ENCODE data around the gene PSMF1. TPM values are rescaled to one million over a fixed set of nuclear protein-coding genes. Genes with fewer than 3 reads are reported as not detected.

Gene PSMF1
- total and polyA plus RNA-seq, 2 of the 13 experiments (the other 11 are each of a cell fraction or from before 2014, with no cell fraction given), result 82.5 to 86.0 TPM

DNA sequence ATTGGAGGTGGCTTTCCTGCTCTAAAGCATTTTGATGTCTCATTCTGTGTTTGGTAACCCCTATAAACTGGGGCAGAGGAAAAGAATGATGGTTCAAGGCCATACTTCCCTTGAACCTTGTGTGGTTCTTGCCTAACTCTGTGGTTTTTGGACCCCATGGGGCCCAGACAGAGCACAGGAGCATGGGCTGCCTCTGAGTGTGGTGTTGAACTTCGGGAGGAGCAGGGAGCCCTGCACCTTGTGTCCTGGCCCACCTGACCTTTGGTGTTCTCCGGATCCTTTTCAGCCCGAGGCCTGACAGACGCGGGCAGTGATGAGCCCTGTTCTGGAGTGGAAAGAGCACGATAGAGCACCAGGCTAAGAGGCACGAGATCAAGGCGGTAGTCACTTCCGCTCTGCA, 47.5 kb downstream of the PSMF1 start (continued):
- TF ChIP-seq ZNF296 (CRISPR knock-in tag; conservative IDR thresholded peaks at IDR 0.05) (no peak), NRL (CRISPR knock-in tag; IDR thresholded peaks at IDR 0.05; ENCODE audit: borderline replicate concordance) (0 out of 2 replicates have a peak, but pooled peaks have one; percentile 51), SRY (CRISPR knock-in tag; IDR thresholded peaks at IDR 0.05) (no peak), FOXK2 (IDR thresholded peaks at IDR 0.05) (no peak), SUZ12 (IDR thresholded peaks at IDR 0.05; ENCODE audit: low read depth, low read length) (no peak), CHD2 (IDR thresholded peaks at IDR 0.05; ENCODE audit: low read depth, low read length) (no peak), ZNF354B (CRISPR knock-in tag; IDR thresholded peaks at IDR 0.05) (0 out of 2 replicates have a peak, but pooled peaks have one; percentile 36), ZNF660 (CRISPR knock-in tag; IDR thresholded peaks at IDR 0.05; ENCODE audit: borderline replicate concordance, low read depth) (no peak), ESRRA (CRISPR knock-in tag; IDR thresholded peaks at IDR 0.05; ENCODE audit: low read depth) (peak; percentile 67; the same call in 1 of the 2 replicates), FOXJ3 (CRISPR knock-in tag; IDR thresholded peaks at IDR 0.05; ENCODE audit: borderline replicate concordance) (no peak), NR3C1 (CRISPR knock-in tag; IDR thresholded peaks at IDR 0.05) (no peak)
- TF ChIP-seq, protein P1, sequence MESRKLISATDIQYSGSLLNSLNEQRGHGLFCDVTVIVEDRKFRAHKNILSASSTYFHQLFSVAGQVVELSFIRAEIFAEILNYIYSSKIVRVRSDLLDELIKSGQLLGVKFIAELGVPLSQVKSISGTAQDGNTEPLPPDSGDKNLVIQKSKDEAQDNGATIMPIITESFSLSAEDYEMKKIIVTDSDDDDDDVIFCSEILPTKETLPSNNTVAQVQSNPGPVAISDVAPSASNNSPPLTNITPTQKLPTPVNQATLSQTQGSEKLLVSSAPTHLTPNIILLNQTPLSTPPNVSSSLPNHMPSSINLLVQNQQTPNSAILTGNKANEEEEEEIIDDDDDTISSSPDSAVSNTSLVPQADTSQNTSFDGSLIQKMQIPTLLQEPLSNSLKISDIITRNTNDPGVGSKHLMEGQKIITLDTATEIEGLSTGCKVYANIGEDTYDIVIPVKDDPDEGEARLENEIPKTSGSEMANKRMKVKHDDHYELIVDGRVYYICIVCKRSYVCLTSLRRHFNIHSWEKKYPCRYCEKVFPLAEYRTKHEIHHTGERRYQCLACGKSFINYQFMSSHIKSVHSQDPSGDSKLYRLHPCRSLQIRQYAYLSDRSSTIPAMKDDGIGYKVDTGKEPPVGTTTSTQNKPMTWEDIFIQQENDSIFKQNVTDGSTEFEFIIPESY (CRISPR knock-in tag; IDR thresholded peaks at IDR 0.05), result peak; percentile 35; the same call in 1 of the 2 replicates
- TF ChIP-seq, protein P2, sequence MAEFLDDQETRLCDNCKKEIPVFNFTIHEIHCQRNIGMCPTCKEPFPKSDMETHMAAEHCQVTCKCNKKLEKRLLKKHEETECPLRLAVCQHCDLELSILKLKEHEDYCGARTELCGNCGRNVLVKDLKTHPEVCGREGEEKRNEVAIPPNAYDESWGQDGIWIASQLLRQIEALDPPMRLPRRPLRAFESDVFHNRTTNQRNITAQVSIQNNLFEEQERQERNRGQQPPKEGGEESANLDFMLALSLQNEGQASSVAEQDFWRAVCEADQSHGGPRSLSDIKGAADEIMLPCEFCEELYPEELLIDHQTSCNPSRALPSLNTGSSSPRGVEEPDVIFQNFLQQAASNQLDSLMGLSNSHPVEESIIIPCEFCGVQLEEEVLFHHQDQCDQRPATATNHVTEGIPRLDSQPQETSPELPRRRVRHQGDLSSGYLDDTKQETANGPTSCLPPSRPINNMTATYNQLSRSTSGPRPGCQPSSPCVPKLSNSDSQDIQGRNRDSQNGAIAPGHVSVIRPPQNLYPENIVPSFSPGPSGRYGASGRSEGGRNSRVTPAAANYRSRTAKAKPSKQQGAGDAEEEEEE (CRISPR knock-in tag; IDR thresholded peaks at IDR 0.05; ENCODE audit: borderline replicate concordance), result 0 out of 2 replicates have a peak, but pooled peaks have one; percentile 69
- TF ChIP-seq, protein P3, sequence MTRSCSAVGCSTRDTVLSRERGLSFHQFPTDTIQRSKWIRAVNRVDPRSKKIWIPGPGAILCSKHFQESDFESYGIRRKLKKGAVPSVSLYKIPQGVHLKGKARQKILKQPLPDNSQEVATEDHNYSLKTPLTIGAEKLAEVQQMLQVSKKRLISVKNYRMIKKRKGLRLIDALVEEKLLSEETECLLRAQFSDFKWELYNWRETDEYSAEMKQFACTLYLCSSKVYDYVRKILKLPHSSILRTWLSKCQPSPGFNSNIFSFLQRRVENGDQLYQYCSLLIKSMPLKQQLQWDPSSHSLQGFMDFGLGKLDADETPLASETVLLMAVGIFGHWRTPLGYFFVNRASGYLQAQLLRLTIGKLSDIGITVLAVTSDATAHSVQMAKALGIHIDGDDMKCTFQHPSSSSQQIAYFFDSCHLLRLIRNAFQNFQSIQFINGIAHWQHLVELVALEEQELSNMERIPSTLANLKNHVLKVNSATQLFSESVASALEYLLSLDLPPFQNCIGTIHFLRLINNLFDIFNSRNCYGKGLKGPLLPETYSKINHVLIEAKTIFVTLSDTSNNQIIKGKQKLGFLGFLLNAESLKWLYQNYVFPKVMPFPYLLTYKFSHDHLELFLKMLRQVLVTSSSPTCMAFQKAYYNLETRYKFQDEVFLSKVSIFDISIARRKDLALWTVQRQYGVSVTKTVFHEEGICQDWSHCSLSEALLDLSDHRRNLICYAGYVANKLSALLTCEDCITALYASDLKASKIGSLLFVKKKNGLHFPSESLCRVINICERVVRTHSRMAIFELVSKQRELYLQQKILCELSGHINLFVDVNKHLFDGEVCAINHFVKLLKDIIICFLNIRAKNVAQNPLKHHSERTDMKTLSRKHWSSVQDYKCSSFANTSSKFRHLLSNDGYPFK (CRISPR knock-in tag; IDR thresholded peaks at IDR 0.05; ENCODE audit: borderline replicate concordance), result no peak
- TF ChIP-seq, protein P4, sequence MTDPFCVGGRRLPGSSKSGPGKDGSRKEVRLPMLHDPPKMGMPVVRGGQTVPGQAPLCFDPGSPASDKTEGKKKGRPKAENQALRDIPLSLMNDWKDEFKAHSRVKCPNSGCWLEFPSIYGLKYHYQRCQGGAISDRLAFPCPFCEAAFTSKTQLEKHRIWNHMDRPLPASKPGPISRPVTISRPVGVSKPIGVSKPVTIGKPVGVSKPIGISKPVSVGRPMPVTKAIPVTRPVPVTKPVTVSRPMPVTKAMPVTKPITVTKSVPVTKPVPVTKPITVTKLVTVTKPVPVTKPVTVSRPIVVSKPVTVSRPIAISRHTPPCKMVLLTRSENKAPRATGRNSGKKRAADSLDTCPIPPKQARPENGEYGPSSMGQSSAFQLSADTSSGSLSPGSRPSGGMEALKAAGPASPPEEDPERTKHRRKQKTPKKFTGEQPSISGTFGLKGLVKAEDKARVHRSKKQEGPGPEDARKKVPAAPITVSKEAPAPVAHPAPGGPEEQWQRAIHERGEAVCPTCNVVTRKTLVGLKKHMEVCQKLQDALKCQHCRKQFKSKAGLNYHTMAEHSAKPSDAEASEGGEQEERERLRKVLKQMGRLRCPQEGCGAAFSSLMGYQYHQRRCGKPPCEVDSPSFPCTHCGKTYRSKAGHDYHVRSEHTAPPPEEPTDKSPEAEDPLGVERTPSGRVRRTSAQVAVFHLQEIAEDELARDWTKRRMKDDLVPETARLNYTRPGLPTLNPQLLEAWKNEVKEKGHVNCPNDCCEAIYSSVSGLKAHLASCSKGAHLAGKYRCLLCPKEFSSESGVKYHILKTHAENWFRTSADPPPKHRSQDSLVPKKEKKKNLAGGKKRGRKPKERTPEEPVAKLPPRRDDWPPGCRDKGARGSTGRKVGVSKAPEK (CRISPR knock-in tag; IDR thresholded peaks at IDR 0.05; ENCODE audit: borderline replicate concordance), result no peak
- TF ChIP-seq, protein P5, sequence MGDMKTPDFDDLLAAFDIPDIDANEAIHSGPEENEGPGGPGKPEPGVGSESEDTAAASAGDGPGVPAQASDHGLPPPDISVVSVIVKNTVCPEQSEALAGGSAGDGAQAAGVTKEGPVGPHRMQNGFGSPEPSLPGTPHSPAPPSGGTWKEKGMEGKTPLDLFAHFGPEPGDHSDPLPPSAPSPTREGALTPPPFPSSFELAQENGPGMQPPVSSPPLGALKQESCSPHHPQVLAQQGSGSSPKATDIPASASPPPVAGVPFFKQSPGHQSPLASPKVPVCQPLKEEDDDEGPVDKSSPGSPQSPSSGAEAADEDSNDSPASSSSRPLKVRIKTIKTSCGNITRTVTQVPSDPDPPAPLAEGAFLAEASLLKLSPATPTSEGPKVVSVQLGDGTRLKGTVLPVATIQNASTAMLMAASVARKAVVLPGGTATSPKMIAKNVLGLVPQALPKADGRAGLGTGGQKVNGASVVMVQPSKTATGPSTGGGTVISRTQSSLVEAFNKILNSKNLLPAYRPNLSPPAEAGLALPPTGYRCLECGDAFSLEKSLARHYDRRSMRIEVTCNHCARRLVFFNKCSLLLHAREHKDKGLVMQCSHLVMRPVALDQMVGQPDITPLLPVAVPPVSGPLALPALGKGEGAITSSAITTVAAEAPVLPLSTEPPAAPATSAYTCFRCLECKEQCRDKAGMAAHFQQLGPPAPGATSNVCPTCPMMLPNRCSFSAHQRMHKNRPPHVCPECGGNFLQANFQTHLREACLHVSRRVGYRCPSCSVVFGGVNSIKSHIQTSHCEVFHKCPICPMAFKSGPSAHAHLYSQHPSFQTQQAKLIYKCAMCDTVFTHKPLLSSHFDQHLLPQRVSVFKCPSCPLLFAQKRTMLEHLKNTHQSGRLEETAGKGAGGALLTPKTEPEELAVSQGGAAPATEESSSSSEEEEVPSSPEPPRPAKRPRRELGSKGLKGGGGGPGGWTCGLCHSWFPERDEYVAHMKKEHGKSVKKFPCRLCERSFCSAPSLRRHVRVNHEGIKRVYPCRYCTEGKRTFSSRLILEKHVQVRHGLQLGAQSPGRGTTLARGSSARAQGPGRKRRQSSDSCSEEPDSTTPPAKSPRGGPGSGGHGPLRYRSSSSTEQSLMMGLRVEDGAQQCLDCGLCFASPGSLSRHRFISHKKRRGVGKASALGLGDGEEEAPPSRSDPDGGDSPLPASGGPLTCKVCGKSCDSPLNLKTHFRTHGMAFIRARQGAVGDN (CRISPR knock-in tag; IDR thresholded peaks at IDR 0.05), result peak; percentile 67
